ENCODE data around the gene GADD45G. TPM values are rescaled to one million over a fixed set of nuclear protein-coding genes. Genes with fewer than 3 reads are reported as not detected.
A peak's percentile ranks its signal among the peaks of the same experiment; 100 is the strongest.

GADD45G gene
- total and polyA plus RNA-seq, 2 donors = 6.9 to 21.0 TPM

GRCh38 chr9:89605465-89606048, 745 bp downstream of the GADD45G start:
- WGBS = 1% methylated on average over 57 of the region's 57 CpGs
- Histone ChIP-seq H3K4me1 (ENCODE audit: control insufficient read depth in 2 of 2, insufficient read depth in 2 of 2, low read length in 2 of 2) (peaks cover 30 to 42% of the 10 kb centered on the region in 2 donors), H3K4me3 (ENCODE audit: low read length in 2 of 2) (peak overlapping the region; percentile 49 to 53), H3K27me3 (ENCODE audit: control insufficient read depth in 2 of 2, insufficient read depth in 1 of 2, low read length in 1 of 2) (peaks cover 35 to 78% of the 10 kb centered on the region in 2 donors), H3K27ac (ENCODE audit: low read depth in 1 of 2, low read length in 1 of 2) (peak overlapping the region in 1 of 2 donors; percentile 82), H3K36me3 (ENCODE audit: control insufficient read depth in 2 of 2, insufficient read depth in 2 of 2, low read length in 1 of 2) (no peaks in the 10 kb centered on the region), H3K9me3 (ENCODE audit: control insufficient read depth in 2 of 2, insufficient read depth in 1 of 2, low read length in 1 of 2) (peaks cover 0 to 2% of the 10 kb centered on the region in 2 donors)
- DNase-seq (ENCODE audit: low read depth in 6 of 9, low spot score in 9 of 9) = peak in 6 of 9 donors; percentile 28 to 70 (median 42)

DNA sequence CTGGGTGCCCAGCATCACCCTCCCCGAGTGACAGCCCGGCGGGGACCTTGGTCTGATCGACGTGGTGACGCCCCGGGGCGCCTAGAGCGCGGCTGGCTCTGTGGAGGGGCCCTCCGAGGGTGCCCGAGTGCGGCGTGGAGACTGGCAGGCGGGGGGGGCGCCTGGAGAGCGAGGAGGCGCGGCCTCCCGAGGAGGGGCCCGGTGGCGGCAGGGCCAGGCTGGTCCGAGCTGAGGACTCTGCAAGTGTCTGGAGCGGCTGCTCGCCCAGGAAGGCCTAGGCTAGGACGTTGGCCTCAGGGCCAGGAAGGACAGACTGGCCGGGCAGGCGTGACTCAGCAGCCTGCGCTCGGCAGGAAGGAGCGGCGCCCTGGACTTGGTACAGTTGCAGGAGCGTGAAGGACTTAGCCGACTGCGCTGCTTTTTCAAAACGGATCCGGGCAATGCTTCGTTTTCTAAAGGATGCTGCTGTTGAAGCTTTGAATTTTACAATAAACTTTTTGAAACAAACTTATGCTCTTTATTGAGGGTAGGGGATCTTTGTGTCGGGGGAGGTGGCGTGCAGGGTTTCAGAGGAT, 1.3 kb downstream of the GADD45G start:
- Histone ChIP-seq H3K4me1 (ENCODE audit: control insufficient read depth in 2 of 2, insufficient read depth in 2 of 2, low read length in 2 of 2) (peaks cover 30 to 42% of the 10 kb centered on the region in 2 donors), H3K27ac (ENCODE audit: low read depth in 1 of 2, low read length in 1 of 2) (peak overlapping the region in 1 of 2 donors; percentile 44), H3K9me3 (ENCODE audit: control insufficient read depth in 2 of 2, insufficient read depth in 1 of 2, low read length in 1 of 2) (peaks cover 0 to 2% of the 10 kb centered on the region in 2 donors), H3K27me3 (ENCODE audit: control insufficient read depth in 2 of 2, insufficient read depth in 1 of 2, low read length in 1 of 2) (peaks cover 34 to 77% of the 10 kb centered on the region in 2 donors), H3K36me3 (ENCODE audit: control insufficient read depth in 2 of 2, insufficient read depth in 2 of 2, low read length in 1 of 2) (no peaks in the 10 kb centered on the region), H3K4me3 (ENCODE audit: low read length in 2 of 2) (peak overlapping the region; percentile 49 to 53)
- DNase-seq (ENCODE audit: low read depth in 6 of 9, low spot score in 9 of 9) = peak in 4 of 9 donors; percentile 11 to 34 (median 32)
- WGBS = 1% methylated on average over 40 of the region's 40 CpGs

DNA sequence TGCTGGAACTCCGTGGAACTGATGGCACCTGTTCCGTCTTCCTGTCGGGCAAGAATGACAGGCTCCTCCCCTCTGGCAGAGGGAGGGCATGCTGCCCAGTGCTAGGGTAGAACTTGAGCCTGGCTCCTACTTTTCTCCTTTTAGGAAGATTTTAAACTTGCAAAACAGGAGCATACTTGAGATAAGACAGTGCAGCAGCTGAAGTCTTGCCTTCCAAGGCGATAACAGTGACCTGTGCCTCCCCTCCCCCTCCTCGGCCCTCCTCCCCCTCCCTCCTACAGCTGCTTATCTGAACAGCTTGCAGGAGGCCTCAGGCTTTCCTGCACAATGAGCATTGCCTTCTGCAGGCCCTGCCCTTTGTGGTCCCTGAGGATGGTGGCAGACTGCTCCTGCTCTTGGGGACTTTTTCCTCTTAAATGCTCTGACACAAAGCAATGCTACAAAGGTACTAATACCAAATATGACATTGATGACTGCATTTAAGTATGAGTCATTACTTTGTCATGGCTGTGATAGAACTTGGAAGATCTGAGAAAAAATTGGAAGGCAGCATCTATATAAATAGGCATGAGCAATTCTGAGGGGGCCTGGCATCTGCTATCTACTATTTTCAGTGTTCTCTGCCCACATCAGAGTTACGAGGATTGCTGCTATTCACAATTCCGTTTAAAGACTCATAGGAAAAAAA, 2.0 kb downstream of the GADD45G start:
- H3K27me3 ChIP-seq (ENCODE audit: control insufficient read depth in 2 of 2, insufficient read depth in 1 of 2, low read length in 1 of 2) = peaks cover 32 to 72% of the 10 kb centered on the region in 2 donors
- peaks cover 30 to 42% of the 10 kb centered on the region in 2 donors for H3K4me1 ChIP-seq (ENCODE audit: control insufficient read depth in 2 of 2, insufficient read depth in 2 of 2, low read length in 2 of 2)
- H3K36me3 ChIP-seq (ENCODE audit: control insufficient read depth in 2 of 2, insufficient read depth in 2 of 2, low read length in 1 of 2) = no peaks in the 10 kb centered on the region
- peak overlapping the region; percentile 40 to 53 for H3K4me3 ChIP-seq (ENCODE audit: low read length in 2 of 2)
- WGBS = 26% methylated on average over 7 of the region's 7 CpGs
- DNase-seq (ENCODE audit: low read depth in 6 of 9, low spot score in 9 of 9) = peak in 6 of 9 donors; percentile 19 to 60 (median 32)
- peaks cover 0 to 2% of the 10 kb centered on the region in 2 donors for H3K9me3 ChIP-seq (ENCODE audit: control insufficient read depth in 2 of 2, insufficient read depth in 1 of 2, low read length in 1 of 2)
- H3K27ac ChIP-seq (ENCODE audit: low read depth in 1 of 2, low read length in 1 of 2) = peak overlapping the region in 1 of 2 donors; percentile 44

GRCh38 chr9:89608641-89609335, 4.0 kb downstream of the GADD45G start:
- no peak overlapping the region for H3K27ac ChIP-seq (ENCODE audit: low read depth in 1 of 2, low read length in 1 of 2)
- DNase-seq (ENCODE audit: low read depth in 6 of 9, low spot score in 9 of 9) = no peak
- WGBS = 97% methylated on average over 3 of the region's 3 CpGs
- no peak overlapping the region for H3K4me3 ChIP-seq (ENCODE audit: low read length in 2 of 2)
- peaks cover 26 to 58% of the 10 kb centered on the region in 2 donors for H3K27me3 ChIP-seq (ENCODE audit: control insufficient read depth in 2 of 2, insufficient read depth in 1 of 2, low read length in 1 of 2)
- H3K9me3 ChIP-seq (ENCODE audit: control insufficient read depth in 2 of 2, insufficient read depth in 1 of 2, low read length in 1 of 2) = peaks cover 0 to 2% of the 10 kb centered on the region in 2 donors
- H3K36me3 ChIP-seq (ENCODE audit: control insufficient read depth in 2 of 2, insufficient read depth in 2 of 2, low read length in 1 of 2) = no peaks in the 10 kb centered on the region
- peaks cover 24 to 34% of the 10 kb centered on the region in 2 donors for H3K4me1 ChIP-seq (ENCODE audit: control insufficient read depth in 2 of 2, insufficient read depth in 2 of 2, low read length in 2 of 2)

- H3K27ac ChIP-seq (ENCODE audit: low read depth in 1 of 2, low read length in 1 of 2) = no peak overlapping the region
- no peak overlapping the region for H3K4me3 ChIP-seq (ENCODE audit: low read length in 2 of 2)
- no peak for DNase-seq (ENCODE audit: low read depth in 6 of 9, low spot score in 9 of 9)
- peaks cover 0 to 2% of the 10 kb centered on the region in 2 donors for H3K9me3 ChIP-seq (ENCODE audit: control insufficient read depth in 2 of 2, insufficient read depth in 1 of 2, low read length in 1 of 2)
- H3K4me1 ChIP-seq (ENCODE audit: control insufficient read depth in 2 of 2, insufficient read depth in 2 of 2, low read length in 2 of 2) = peaks cover 18 to 28% of the 10 kb centered on the region in 2 donors
- 94% methylated on average over 8 of the region's 8 CpGs for WGBS
- H3K36me3 ChIP-seq (ENCODE audit: control insufficient read depth in 2 of 2, insufficient read depth in 2 of 2, low read length in 1 of 2) = no peaks in the 10 kb centered on the region
- H3K27me3 ChIP-seq (ENCODE audit: control insufficient read depth in 2 of 2, insufficient read depth in 1 of 2, low read length in 1 of 2) = peaks cover 20 to 51% of the 10 kb centered on the region in 2 donors
Measured at GRCh38 chr9:89609426-89610006, 4.7 kb downstream of the GADD45G start.

- WGBS = 95% methylated on average over 7 of the region's 7 CpGs
- DNase-seq (ENCODE audit: low read depth in 6 of 9, low spot score in 9 of 9) = no peak
- H3K9me3 ChIP-seq (ENCODE audit: control insufficient read depth in 2 of 2, insufficient read depth in 1 of 2, low read length in 1 of 2) = peaks cover 0 to 2% of the 10 kb centered on the region in 2 donors
Measured at GRCh38 chr9:89610391-89610925, 5.6 kb downstream of the GADD45G start.

GRCh38 chr9:89611425-89611824, 6.6 kb downstream of the GADD45G start:
- no peaks in the 10 kb centered on the region for H3K36me3 ChIP-seq (ENCODE audit: control insufficient read depth in 2 of 2, insufficient read depth in 2 of 2, low read length in 1 of 2)
- no peak for DNase-seq (ENCODE audit: low read depth in 6 of 9, low spot score in 9 of 9)
- peaks cover 7 to 9% of the 10 kb centered on the region in 2 donors for H3K4me1 ChIP-seq (ENCODE audit: control insufficient read depth in 2 of 2, insufficient read depth in 2 of 2, low read length in 2 of 2)
- H3K27ac ChIP-seq (ENCODE audit: low read depth in 1 of 2, low read length in 1 of 2) = no peak overlapping the region
- H3K9me3 ChIP-seq (ENCODE audit: control insufficient read depth in 2 of 2, insufficient read depth in 1 of 2, low read length in 1 of 2) = peaks cover 0 to 2% of the 10 kb centered on the region in 2 donors
- H3K27me3 ChIP-seq (ENCODE audit: control insufficient read depth in 2 of 2, insufficient read depth in 1 of 2, low read length in 1 of 2) = peaks cover 5 to 32% of the 10 kb centered on the region in 2 donors
- H3K4me3 ChIP-seq (ENCODE audit: low read length in 2 of 2) = no peak overlapping the region
- WGBS = 99% methylated on average over 5 of the region's 5 CpGs

More at GRCh38 chr9:89610391-89610925, 5.6 kb downstream of the GADD45G start:
- Histone ChIP-seq H3K4me1 (ENCODE audit: control insufficient read depth in 2 of 2, insufficient read depth in 2 of 2, low read length in 2 of 2) (peaks cover 14 to 19% of the 10 kb centered on the region in 2 donors), H3K27ac (ENCODE audit: low read depth in 1 of 2, low read length in 1 of 2) (no peak overlapping the region), H3K36me3 (ENCODE audit: control insufficient read depth in 2 of 2, insufficient read depth in 2 of 2, low read length in 1 of 2) (no peaks in the 10 kb centered on the region), H3K27me3 (ENCODE audit: control insufficient read depth in 2 of 2, insufficient read depth in 1 of 2, low read length in 1 of 2) (peaks cover 13 to 42% of the 10 kb centered on the region in 2 donors), H3K4me3 (ENCODE audit: low read length in 2 of 2) (no peak overlapping the region)

DNA sequence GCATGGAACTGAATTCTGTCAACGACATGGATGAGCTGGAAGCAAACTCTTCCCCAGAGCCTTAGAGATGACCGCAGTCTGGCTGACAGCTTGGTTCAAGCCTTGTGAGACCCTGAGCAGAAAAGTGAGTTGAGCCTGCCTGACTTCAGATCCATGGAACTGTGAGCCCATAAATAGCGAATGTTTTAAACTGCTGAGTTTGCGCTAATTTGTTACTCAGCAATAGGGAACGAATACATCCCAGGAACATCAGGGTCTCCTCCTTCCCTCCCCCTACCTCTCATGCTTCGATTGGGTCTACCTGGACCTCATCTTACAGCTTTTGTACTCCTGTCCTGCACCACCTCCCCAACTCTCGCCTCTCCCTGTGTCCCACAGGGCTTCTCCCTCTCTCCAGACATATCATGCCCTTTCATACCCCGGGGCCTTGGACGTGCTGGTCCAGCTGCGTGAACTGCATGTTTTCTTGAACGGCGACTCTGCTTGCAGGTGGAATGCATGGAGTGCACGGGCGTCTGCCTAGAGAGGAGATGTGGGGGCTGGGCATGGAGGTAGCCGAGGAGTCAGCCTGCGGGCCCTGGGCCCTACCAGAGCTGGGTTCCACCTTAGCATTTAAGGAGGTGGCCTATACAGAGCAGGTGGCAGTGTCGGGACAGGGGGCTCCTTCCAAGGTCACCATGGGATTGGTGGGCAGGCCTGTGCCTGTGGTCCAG, 7.9 kb downstream of the GADD45G start:
- no peaks in the 10 kb centered on the region for H3K4me1 ChIP-seq (ENCODE audit: control insufficient read depth in 2 of 2, insufficient read depth in 2 of 2, low read length in 2 of 2)
- no peak overlapping the region for H3K4me3 ChIP-seq (ENCODE audit: low read length in 2 of 2)
- H3K36me3 ChIP-seq (ENCODE audit: control insufficient read depth in 2 of 2, insufficient read depth in 2 of 2, low read length in 1 of 2) = no peaks in the 10 kb centered on the region
- H3K9me3 ChIP-seq (ENCODE audit: control insufficient read depth in 2 of 2, insufficient read depth in 1 of 2, low read length in 1 of 2) = peaks cover 0 to 2% of the 10 kb centered on the region in 2 donors
- 97% methylated on average over 17 of the region's 17 CpGs for WGBS
- DNase-seq (ENCODE audit: low read depth in 6 of 9, low spot score in 9 of 9) = no peak
- H3K27ac ChIP-seq (ENCODE audit: low read depth in 1 of 2, low read length in 1 of 2) = no peak overlapping the region
- peaks cover 0 to 24% of the 10 kb centered on the region in 2 donors for H3K27me3 ChIP-seq (ENCODE audit: control insufficient read depth in 2 of 2, insufficient read depth in 1 of 2, low read length in 1 of 2)
